Measurements from ENCODE around the gene NAGK. TPM values are rescaled to one million over a fixed set of nuclear protein-coding genes. Genes with fewer than 3 reads are reported as not detected.

Gene NAGK
- total and polyA plus RNA-seq, 2 experiments from 2014 or later = 47.0 to 55.6 TPM

- TF ChIP-seq, protein P1, sequence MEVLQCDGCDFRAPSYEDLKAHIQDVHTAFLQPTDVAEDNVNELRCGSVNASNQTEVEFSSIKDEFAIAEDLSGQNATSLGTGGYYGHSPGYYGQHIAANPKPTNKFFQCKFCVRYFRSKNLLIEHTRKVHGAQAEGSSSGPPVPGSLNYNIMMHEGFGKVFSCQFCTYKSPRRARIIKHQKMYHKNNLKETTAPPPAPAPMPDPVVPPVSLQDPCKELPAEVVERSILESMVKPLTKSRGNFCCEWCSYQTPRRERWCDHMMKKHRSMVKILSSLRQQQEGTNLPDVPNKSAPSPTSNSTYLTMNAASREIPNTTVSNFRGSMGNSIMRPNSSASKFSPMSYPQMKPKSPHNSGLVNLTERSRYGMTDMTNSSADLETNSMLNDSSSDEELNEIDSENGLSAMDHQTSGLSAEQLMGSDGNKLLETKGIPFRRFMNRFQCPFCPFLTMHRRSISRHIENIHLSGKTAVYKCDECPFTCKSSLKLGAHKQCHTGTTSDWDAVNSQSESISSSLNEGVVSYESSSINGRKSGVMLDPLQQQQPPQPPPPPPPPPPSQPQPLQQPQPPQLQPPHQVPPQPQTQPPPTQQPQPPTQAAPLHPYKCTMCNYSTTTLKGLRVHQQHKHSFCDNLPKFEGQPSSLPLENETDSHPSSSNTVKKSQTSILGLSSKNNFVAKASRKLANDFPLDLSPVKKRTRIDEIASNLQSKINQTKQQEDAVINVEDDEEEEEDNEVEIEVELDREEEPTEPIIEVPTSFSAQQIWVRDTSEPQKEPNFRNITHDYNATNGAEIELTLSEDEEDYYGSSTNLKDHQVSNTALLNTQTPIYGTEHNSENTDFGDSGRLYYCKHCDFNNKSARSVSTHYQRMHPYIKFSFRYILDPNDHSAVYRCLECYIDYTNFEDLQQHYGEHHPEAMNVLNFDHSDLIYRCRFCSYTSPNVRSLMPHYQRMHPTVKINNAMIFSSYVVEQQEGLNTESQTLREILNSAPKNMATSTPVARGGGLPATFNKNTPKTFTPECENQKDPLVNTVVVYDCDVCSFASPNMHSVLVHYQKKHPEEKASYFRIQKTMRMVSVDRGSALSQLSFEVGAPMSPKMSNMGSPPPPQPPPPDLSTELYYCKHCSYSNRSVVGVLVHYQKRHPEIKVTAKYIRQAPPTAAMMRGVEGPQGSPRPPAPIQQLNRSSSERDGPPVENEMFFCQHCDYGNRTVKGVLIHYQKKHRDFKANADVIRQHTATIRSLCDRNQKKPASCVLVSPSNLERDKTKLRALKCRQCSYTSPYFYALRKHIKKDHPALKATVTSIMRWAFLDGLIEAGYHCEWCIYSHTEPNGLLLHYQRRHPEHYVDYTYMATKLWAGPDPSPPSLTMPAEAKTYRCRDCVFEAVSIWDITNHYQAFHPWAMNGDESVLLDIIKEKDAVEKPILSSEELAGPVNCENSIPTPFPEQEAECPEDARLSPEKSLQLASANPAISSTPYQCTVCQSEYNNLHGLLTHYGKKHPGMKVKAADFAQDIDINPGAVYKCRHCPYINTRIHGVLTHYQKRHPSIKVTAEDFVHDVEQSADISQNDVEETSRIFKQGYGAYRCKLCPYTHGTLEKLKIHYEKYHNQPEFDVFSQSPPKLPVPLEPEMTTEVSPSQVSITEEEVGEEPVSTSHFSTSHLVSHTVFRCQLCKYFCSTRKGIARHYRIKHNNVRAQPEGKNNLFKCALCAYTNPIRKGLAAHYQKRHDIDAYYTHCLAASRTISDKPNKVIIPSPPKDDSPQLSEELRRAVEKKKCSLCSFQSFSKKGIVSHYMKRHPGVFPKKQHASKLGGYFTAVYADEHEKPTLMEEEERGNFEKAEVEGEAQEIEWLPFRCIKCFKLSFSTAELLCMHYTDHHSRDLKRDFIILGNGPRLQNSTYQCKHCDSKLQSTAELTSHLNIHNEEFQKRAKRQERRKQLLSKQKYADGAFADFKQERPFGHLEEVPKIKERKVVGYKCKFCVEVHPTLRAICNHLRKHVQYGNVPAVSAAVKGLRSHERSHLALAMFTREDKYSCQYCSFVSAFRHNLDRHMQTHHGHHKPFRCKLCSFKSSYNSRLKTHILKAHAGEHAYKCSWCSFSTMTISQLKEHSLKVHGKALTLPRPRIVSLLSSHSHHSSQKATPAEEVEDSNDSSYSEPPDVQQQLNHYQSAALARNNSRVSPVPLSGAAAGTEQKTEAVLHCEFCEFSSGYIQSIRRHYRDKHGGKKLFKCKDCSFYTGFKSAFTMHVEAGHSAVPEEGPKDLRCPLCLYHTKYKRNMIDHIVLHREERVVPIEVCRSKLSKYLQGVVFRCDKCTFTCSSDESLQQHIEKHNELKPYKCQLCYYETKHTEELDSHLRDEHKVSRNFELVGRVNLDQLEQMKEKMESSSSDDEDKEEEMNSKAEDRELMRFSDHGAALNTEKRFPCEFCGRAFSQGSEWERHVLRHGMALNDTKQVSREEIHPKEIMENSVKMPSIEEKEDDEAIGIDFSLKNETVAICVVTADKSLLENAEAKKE (CRISPR knock-in tag; IDR thresholded peaks at IDR 0.05) = no peak
- TF ChIP-seq POLR2AphosphoS5 (IDR thresholded peaks at IDR 0.05; ENCODE audit: low read depth) (no peak), ETS1 (IDR thresholded peaks at IDR 0.05) (no peak), STAT1 (IDR thresholded peaks at IDR 0.05; ENCODE audit: unreplicated experiment) (no peak), ZNF114 (CRISPR knock-in tag; IDR thresholded peaks at IDR 0.05) (no peak)
Measured at GRCh38 chr2:71060871-71061270, 7.6 kb upstream of the NAGK start (continued).

DNA sequence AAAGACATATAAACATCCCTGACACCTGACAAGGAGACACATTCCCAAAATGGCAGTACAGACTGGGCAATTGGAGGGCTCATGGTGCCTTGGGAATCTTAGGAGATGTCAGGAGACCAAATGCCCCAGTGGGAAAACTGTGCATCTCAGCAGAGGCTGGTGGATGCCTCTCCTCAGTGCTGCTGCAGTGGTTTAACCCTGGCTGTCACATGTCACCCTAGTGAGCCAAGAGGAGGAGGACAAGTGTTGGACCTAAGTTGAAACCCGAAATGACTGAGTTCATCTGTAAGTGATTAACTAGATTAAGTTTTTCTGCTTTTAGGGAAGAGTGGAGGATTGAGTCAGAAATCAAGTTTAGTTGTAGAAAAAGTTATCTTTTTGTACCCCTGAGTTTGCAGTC is 5.2 kb upstream of the NAGK start:
- no peak overlapping the region for H3K4me2 ChIP-seq
- H3F3A ChIP-seq (replicated peaks; ENCODE audit: low read depth) = no peaks in the 10 kb centered on the region
- no peaks in the 10 kb centered on the region for H3K36me3 ChIP-seq (ENCODE audit: insufficient read depth)
- no peaks in the 10 kb centered on the region for H3K9me2 ChIP-seq (ENCODE audit: insufficient read depth)
- no peaks in the 10 kb centered on the region for H3K4me1 ChIP-seq (ENCODE audit: insufficient read depth)
- no peak for DNase-seq (ENCODE audit: low spot score)
- Mint-ChIP-seq H3K9me3 (no peaks in the 10 kb centered on the region), H3K4me3 (no peak overlapping the region), H3K4me1 (no peaks in the 10 kb centered on the region), H3K36me3 (ENCODE audit: low read depth) (no peaks in the 10 kb centered on the region), H3K27ac (no peak overlapping the region), H3K27me3 (ENCODE audit: insufficient read depth, low read depth, poor library complexity) (peaks cover 10% of the 10 kb centered on the region)
- no peak for ATAC-seq
- no peak overlapping the region for H2AFZ ChIP-seq
- no peaks in the 10 kb centered on the region for H3K27me3 ChIP-seq (ENCODE audit: insufficient read depth)
- no peaks in the 10 kb centered on the region for H3K79me2 ChIP-seq (replicated peaks; ENCODE audit: insufficient read depth)
- no peak overlapping the region for H3K27ac ChIP-seq (ENCODE audit: low read depth)
- no peaks in the 10 kb centered on the region for H4K20me1 ChIP-seq (replicated peaks; ENCODE audit: insufficient read depth)
- H3K4me3 ChIP-seq = no peak overlapping the region
- TF ChIP-seq CTCF (conservative IDR thresholded peaks at IDR 0.05; ENCODE audit: low read depth in 2 of 2) (no peak), NANOG (IDR thresholded peaks at IDR 0.05; ENCODE audit: borderline replicate concordance) (no peak), EZH2phosphoT487 (IDR thresholded peaks at IDR 0.05; ENCODE audit: unreplicated experiment) (no peak)

Data from GM23338 (cell line).